GM12874 (cell line): Measurements from ENCODE around the gene DCAF7.

ENCODE experiments used
- CTCF ChIP-seq: IDR thresholded peaks from 2 replicates; pipeline ENCODE4 v1.5.1; 2011; ENCODE audit warnings: low read depth, mild to moderate bottlenecking, control low read depth, low read length, moderate library complexity; ENCODE audit not compliant: insufficient read depth

Gene DCAF7

GRCh38 chr17:63534816-63535455 is 15.3 kb upstream of the DCAF7 start:
- no peak for TF ChIP-seq CTCF

- no peak for TF ChIP-seq CTCF
These were observed 14.6 kb upstream of the DCAF7 start for GRCh38 chr17:63535640-63536039.

- TF ChIP-seq CTCF: no peak
These were observed 13.3 kb upstream of the DCAF7 start for GRCh38 chr17:63537001-63537400.

- TF ChIP-seq CTCF: no peak
These were observed 12.1 kb upstream of the DCAF7 start for GRCh38 chr17:63537991-63538692.

- no peak for TF ChIP-seq CTCF
These were observed 11.3 kb upstream of the DCAF7 start for GRCh38 chr17:63538693-63539595.

- TF ChIP-seq CTCF: no peak
These were observed 9.7 kb upstream of the DCAF7 start for GRCh38 chr17:63540590-63540989.

- no peak for TF ChIP-seq CTCF
These were observed 8.1 kb upstream of the DCAF7 start for GRCh38 chr17:63542218-63542545.
